MM.1S (cell line): Measurements from ENCODE around the gene CCSER2.

Source experiments
- EZH2 ChIP-seq: fragments of 300-600 bp; sonication (generic); optimal IDR thresholded peaks from 2 replicates; pipeline ENCODE3; 2017; ENCODE audit warnings: low read depth, mild to moderate bottlenecking, antibody characterized with exemption, low read length, mixed read lengths
- TF ChIP-seq, protein P1 (sequence below): fragments of 300-600 bp; sonication (generic); IDR thresholded peaks from 2 replicates; pipeline ENCODE4 v1.5.1; 2016; ENCODE audit warnings: antibody characterized with exemption, low read length, mixed read lengths

DNA sequence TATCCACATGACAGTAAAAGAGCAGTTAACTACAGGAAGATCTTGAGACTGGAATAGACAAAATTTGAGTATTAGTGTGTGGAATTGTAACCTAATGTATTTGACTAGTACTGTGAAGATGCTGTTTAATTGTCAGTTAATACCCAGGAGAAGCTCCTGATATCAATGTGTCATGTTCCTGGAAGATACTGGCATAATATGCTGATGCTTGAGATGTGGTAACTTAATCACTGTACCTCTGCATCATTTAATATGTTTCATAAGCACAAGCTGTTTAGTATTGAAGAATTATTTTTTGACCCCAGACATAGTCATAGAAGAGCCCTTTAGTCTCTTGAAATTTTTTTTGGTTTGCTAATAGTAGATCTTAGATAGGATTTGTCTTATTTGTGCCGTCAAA is 15.4 kb downstream of the CCSER2 start:
- TF ChIP-seq, protein P1, sequence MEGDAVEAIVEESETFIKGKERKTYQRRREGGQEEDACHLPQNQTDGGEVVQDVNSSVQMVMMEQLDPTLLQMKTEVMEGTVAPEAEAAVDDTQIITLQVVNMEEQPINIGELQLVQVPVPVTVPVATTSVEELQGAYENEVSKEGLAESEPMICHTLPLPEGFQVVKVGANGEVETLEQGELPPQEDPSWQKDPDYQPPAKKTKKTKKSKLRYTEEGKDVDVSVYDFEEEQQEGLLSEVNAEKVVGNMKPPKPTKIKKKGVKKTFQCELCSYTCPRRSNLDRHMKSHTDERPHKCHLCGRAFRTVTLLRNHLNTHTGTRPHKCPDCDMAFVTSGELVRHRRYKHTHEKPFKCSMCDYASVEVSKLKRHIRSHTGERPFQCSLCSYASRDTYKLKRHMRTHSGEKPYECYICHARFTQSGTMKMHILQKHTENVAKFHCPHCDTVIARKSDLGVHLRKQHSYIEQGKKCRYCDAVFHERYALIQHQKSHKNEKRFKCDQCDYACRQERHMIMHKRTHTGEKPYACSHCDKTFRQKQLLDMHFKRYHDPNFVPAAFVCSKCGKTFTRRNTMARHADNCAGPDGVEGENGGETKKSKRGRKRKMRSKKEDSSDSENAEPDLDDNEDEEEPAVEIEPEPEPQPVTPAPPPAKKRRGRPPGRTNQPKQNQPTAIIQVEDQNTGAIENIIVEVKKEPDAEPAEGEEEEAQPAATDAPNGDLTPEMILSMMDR: no peak
- TF ChIP-seq EZH2: no peak
